ENCODE results near the gene PLD2. TPM values are rescaled to one million over a fixed set of nuclear protein-coding genes. Genes with fewer than 3 reads are reported as not detected.
A peak's percentile ranks its signal among the peaks of the same experiment; 100 is the strongest.

Gene PLD2
- total and polyA plus RNA-seq, 8 donors: 11.7 to 26.1 (median 17.9) TPM

GRCh38 chr17:4858068-4858881, 51.3 kb downstream of the PLD2 start:
- WGBS, 2 donors: 62 to 72% methylated on average over 7 of the region's 7 CpGs
- ATAC-seq (peak; percentile 42 to 69 (median 52)), FAIRE-seq (no peak), DNase-seq (no peak)
- intact Hi-C loops (cut with DNase I): no loop called here
- TF ChIP-seq CTCF (IDR thresholded peaks at IDR 0.05): no peak
- peaks cover 0 to 16% (median 4%) of the 10 kb centered on the region in 3 donors for H3K4me1 ChIP-seq
- no peaks in the 10 kb centered on the region for H3K27me3 ChIP-seq
- no peaks in the 10 kb centered on the region for H3K36me3 ChIP-seq
- no peak overlapping the region for H3K4me3 ChIP-seq
- H3K9me3 ChIP-seq: no peaks in the 10 kb centered on the region
- H3K27ac ChIP-seq: peak overlapping the region in 2 of 4 donors; percentile 62 to 63

GRCh38 chr17:4858882-4859260, 51.9 kb downstream of the PLD2 start:
- Histone ChIP-seq H3K9me3 (no peaks in the 10 kb centered on the region), H3K4me3 (no peak overlapping the region), H3K27ac (peak overlapping the region in 2 of 4 donors; percentile 62 to 63), H3K27me3 (no peaks in the 10 kb centered on the region), H3K4me1 (peaks cover 0 to 16% (median 4%) of the 10 kb centered on the region in 3 donors), H3K36me3 (no peaks in the 10 kb centered on the region)
- ATAC-seq: peak; percentile 70 to 93 (median 86)
- 5 to 14% methylated on average over 5 of the region's 5 CpGs for WGBS, 2 donors
- FAIRE-seq: no peak
- intact Hi-C loops (cut with DNase I): no loop called here
- peak; percentile 51 to 73 (median 62) for DNase-seq
- TF ChIP-seq CTCF (IDR thresholded peaks at IDR 0.05): no peak

GRCh38 chr17:4859816-4860625, 53.1 kb downstream of the PLD2 start:
- no peak for ATAC-seq

GRCh38 chr17:4860651-4861050, 53.7 kb downstream of the PLD2 start:
- H3K36me3 ChIP-seq: no peaks in the 10 kb centered on the region
- H3K4me1 ChIP-seq: peaks cover 0 to 16% (median 4%) of the 10 kb centered on the region in 3 donors
- intact Hi-C loops (cut with DNase I): no loop called here
- ATAC-seq (no peak), FAIRE-seq (no peak), DNase-seq (no peak)
- TF ChIP-seq CTCF (IDR thresholded peaks at IDR 0.05): no peak
- no peaks in the 10 kb centered on the region for H3K27me3 ChIP-seq
- no peak overlapping the region for H3K4me3 ChIP-seq
- H3K27ac ChIP-seq: no peak overlapping the region
- 91 to 93% methylated on average over 9 of the region's 9 CpGs for WGBS, 2 donors
- no peaks in the 10 kb centered on the region for H3K9me3 ChIP-seq

More at GRCh38 chr17:4859816-4860625, 53.1 kb downstream of the PLD2 start:
- Histone ChIP-seq H3K4me3 (no peak overlapping the region), H3K27me3 (no peaks in the 10 kb centered on the region), H3K9me3 (no peaks in the 10 kb centered on the region), H3K27ac (no peak overlapping the region), H3K36me3 (no peaks in the 10 kb centered on the region), H3K4me1 (peaks cover 0 to 16% (median 4%) of the 10 kb centered on the region in 3 donors)
- TF ChIP-seq CTCF (IDR thresholded peaks at IDR 0.05): no peak
- 90% methylated on average over 30 to 32 of the region's 32 CpGs for WGBS, 2 donors
- intact Hi-C loops (cut with DNase I): no loop called here
- FAIRE-seq (no peak), DNase-seq (no peak)

All from pancreas (tissue), 10 donors.